ENCODE measurements around the gene ULK4.
A peak's percentile ranks its signal among the peaks of the same experiment; 100 is the strongest.

Gene ULK4

DNA sequence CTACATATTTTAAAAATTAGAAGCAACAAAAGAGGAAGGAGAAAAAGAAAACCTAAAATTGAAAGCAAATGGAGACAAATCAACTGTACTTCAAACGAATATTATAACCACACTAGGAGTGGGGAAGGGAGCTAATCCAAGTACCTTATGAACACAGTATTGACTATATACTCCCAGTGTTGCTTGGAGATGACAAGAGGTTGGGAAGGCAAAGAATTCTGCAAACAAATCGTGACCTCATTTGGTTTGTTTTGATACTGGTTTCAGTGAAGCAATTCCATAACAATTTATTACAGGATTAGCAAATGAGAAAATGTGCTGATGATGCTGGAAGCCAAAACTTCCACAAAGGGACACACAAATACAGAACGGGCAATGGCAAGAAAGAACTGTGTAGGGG, 268.1 kb downstream of the ULK4 start:
- Histone ChIP-seq H3K4me1 (ENCODE audit: control insufficient read depth, insufficient read depth, low read length) (peaks cover 6% of the 10 kb centered on the region), H3K27ac (ENCODE audit: extremely low read depth, low read depth, low read length) (no peak overlapping the region), H3K9me3 (ENCODE audit: control insufficient read depth, insufficient read depth, low read depth, low read length) (no peaks in the 10 kb centered on the region), H3K36me3 (ENCODE audit: control insufficient read depth in 2 of 2, insufficient read depth in 1 of 2, low read length in 2 of 2) (no peaks in the 10 kb centered on the region), H3K4me3 (ENCODE audit: low read depth, low read length) (no peak overlapping the region)
- TF ChIP-seq ZSCAN5A (tag by site-specific recombination; IDR thresholded peaks at IDR 0.05) (no peak), ZEB2 (tag by site-specific recombination; IDR thresholded peaks at IDR 0.05) (no peak), ZNF544 (tag by site-specific recombination; IDR thresholded peaks at IDR 0.05) (no peak), SCRT2 (tag by site-specific recombination; IDR thresholded peaks at IDR 0.05) (no peak), ZNF624 (tag by site-specific recombination; IDR thresholded peaks at IDR 0.05) (no peak), ZBTB10 (tag by site-specific recombination; IDR thresholded peaks at IDR 0.05) (no peak), ZNF292 (tag by site-specific recombination; IDR thresholded peaks at IDR 0.05; ENCODE audit: borderline replicate concordance, low read depth) (no peak), ZNF280C (tag by site-specific recombination; IDR thresholded peaks at IDR 0.05) (no peak), ZSCAN30 (tag by site-specific recombination; IDR thresholded peaks at IDR 0.05) (no peak), ZBTB1 (tag by site-specific recombination; IDR thresholded peaks at IDR 0.05) (no peak)
- TF ChIP-seq, protein P1, sequence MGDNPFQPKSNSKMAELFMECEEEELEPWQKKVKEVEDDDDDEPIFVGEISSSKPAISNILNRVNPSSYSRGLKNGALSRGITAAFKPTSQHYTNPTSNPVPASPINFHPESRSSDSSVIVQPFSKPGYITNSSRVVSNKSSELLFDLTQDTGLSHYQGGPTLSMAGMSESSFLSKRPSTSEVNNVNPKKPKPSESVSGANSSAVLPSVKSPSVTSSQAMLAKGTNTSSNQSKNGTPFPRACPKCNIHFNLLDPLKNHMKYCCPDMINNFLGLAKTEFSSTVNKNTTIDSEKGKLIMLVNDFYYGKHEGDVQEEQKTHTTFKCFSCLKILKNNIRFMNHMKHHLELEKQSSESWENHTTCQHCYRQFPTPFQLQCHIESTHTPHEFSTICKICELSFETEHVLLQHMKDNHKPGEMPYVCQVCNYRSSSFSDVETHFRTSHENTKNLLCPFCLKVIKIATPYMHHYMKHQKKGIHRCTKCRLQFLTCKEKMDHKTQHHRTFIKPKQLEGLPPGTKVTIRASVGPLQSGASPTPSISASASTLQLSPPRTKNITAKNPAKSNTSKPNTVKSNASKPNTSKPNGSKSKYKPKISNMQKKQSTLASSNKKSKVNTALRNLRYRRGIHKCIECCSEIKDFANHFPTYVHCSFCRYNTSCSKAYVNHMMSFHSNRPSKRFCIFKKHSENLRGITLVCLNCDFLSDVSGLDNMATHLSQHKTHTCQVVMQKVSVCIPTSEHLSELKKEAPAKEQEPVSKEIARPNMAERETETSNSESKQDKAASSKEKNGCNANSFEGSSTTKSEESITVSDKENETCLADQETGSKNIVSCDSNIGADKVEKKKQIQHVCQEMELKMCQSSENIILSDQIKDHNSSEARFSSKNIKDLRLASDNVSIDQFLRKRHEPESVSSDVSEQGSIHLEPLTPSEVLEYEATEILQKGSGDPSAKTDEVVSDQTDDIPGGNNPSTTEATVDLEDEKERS (tag by site-specific recombination; IDR thresholded peaks at IDR 0.05), result no peak
- ChIA-PET CTCF (interaction anchor here (0.5 to 1.2 kb wide), 2 partner anchors 11 to 26 kb away, joined by 3 read pairs; no protein-coding TSS in a partner anchor), POLR2A (no interaction called here)

DNA sequence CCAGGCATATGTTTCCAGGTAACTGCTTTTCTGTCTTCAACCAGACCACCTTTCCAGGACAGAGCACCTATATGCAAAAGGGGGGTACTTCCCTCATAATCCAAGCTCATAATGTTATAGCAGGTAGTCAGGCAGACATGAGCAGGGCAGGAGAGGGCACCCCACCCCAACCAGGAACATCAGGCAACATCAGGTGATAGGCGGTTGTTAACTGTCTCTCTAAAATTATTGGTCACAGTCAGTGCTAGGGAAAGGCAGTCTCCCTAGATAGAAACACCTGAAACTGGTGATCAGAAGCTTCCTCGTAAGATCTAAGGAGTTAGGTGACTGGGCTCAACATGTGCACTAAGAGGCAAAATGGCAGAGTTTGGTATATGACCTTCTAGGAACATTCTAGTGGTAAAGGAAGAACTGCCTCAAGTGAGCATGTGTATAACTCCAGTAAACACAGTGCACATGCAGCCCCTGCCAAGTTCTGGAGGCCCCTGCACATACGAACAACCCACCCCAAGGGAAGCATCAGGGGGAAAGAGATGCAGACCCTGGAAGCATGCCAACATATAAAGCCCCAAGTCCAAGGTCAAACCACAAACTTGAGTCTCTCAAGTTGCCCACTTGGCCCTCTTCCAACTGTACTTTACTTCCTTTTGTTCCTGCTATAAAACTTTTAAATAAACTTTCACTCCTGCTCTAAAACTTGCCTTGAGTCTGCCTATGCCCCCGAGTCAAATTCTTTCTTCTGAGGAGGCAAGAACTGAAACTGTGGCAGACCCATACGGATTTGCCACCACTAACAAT, 270.9 kb downstream of the ULK4 start:
- ChIA-PET CTCF (interaction anchor here (0.6 kb wide), 1 partner anchor 542 kb away, joined by 4 read pairs; no protein-coding TSS in a partner anchor), POLR2A (no interaction called here)
- Histone ChIP-seq H3K4me1 (ENCODE audit: control insufficient read depth, insufficient read depth, low read length) (peaks cover 6% of the 10 kb centered on the region), H3K9me3 (ENCODE audit: control insufficient read depth, insufficient read depth, low read depth, low read length) (no peaks in the 10 kb centered on the region), H3K4me3 (ENCODE audit: low read depth, low read length) (no peak overlapping the region), H3K36me3 (ENCODE audit: control insufficient read depth in 2 of 2, insufficient read depth in 1 of 2, low read length in 2 of 2) (no peaks in the 10 kb centered on the region), H3K27ac (ENCODE audit: extremely low read depth, low read depth, low read length) (peak overlapping the region; percentile 27; the same call in 1 of the 2 replicates)
- TF ChIP-seq ZSCAN4 (tag by site-specific recombination; IDR thresholded peaks at IDR 0.05), result 0 out of 2 replicates have a peak, but pooled peaks have one; percentile 18
- no peak for TF ChIP-seq SP2 (tag by site-specific recombination; IDR thresholded peaks at IDR 0.05)
- TF ChIP-seq PRDM6 (tag by site-specific recombination; IDR thresholded peaks at IDR 0.05), result peak; percentile 88
- TF ChIP-seq ZSCAN30 (tag by site-specific recombination; IDR thresholded peaks at IDR 0.05), result peak; percentile 47; the same call in 1 of the 2 replicates
- peak; percentile 42; the same call in 1 of the 2 replicates for TF ChIP-seq ZNF18 (tag by site-specific recombination; IDR thresholded peaks at IDR 0.05)
- TF ChIP-seq ZBTB20 (tag by site-specific recombination; IDR thresholded peaks at IDR 0.05), result 0 out of 2 replicates have a peak, but pooled peaks have one; percentile 29
- TF ChIP-seq ZNF366 (tag by site-specific recombination; conservative IDR thresholded peaks at IDR 0.05), result no peak
- TF ChIP-seq GLI4 (tag by site-specific recombination; IDR thresholded peaks at IDR 0.05), result no peak
